Activated T-cell treated with anti-CD3 and anti-CD28 coated beads for 48 hours (primary cell): ENCODE results near the gene RNF19B.
"Not testable (repeated sequence)": the region's sequence is repeated elsewhere in the genome, so short reads cannot be mapped to it uniquely, and the experiment has no call there.

Source experiments
- DNase-seq: peaks from one replicate; pipeline ENCODE4 v3.0.0-alpha.2; 2020; ENCODE audit warnings: low read depth

The RNF19B gene

GRCh38 chr1:32964461-32965250 lies at the start of gene RNF19B:
RNF19B (minus strand) TSS chr1:32964809; CDS start chr1:32964685, 124 bp downstream.
- peak; percentile 97 for DNase-seq

DNA sequence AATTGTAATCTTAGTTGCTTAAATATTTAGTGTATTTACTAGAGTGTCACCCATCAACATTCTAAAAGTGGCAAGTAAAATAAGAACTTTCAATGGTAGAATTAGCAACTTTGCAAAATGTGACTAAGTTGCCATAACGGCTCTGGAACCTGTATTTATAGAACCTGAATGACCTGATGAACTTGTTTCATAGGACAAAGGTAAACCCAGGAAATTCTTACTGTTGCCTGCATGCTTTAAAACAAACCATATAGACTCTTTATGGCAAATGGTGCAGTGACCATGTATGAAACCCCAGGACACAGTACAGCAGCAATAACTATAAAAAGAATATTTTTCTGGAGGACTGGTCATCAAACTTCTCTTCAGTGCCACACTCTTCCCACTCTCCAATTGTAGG lies 49.2 kb upstream of the RNF19B start:
- no peak for DNase-seq

DNA sequence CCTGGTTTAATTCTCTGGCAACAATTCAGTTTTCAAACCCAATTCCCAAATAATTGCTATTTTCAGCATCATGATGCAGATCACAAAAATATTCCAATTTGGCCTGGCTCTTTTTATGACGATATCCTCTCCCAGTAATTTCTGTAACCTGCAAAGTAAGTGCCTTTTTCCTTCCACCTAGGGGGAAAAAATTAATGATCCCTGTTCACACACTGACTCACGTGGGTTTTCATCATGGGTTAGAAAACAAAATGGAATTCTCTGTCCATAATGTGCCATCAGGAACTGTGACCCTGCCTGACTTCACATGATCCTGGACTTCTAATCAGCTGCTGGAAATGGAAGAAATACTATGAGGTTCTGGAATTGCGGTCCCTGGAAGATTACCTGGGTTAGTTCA lies 47.6 kb upstream of the RNF19B start:
- DNase-seq: no peak

- DNase-seq: no peak
Measured at GRCh38 chr1:33010932-33011731, 46.5 kb upstream of the RNF19B start.

- no peak for DNase-seq
Measured at GRCh38 chr1:33009561-33009960, 45.0 kb upstream of the RNF19B start.

DNA sequence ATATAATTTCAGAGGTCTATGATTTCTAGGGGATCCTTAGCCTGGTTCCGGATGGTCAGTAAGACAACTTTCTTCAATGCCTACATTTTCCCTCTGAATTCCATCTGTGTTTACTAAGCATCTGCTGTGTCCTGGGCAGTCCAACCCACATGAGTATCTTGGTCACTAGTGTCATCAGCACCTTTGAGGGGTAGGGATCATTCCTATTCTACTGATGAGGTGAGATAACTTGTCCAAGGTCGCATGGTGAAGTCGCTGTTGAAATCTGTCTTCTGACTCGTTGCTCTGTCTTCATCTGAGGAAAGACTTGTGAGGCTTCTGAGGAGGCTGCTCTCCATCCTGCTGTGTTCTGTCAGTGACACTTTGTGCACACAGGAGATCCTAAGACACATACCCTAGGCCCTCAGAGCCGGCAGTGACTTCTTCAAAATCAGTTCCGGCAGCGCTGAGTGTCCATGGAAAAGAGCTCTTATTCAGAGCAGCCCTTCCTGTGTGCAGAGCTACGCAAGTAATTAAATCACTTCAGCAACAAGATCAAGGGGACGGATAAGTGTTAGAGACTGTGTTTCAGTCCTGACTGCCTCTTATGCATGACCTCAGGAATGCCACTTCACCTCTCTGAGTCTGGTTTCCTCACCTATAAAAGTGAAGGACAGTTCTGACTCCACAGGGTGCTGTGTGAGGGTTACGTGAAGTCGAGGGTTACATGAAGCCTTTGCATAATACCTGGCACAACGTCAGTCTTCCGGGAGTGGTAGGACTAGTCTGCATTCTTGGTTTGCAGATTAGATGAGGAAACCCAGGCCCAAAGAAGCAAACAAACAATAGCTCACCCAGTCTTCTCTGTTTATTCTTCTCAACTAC lies 43.7 kb upstream of the RNF19B start:
- DNase-seq: no peak

DNA sequence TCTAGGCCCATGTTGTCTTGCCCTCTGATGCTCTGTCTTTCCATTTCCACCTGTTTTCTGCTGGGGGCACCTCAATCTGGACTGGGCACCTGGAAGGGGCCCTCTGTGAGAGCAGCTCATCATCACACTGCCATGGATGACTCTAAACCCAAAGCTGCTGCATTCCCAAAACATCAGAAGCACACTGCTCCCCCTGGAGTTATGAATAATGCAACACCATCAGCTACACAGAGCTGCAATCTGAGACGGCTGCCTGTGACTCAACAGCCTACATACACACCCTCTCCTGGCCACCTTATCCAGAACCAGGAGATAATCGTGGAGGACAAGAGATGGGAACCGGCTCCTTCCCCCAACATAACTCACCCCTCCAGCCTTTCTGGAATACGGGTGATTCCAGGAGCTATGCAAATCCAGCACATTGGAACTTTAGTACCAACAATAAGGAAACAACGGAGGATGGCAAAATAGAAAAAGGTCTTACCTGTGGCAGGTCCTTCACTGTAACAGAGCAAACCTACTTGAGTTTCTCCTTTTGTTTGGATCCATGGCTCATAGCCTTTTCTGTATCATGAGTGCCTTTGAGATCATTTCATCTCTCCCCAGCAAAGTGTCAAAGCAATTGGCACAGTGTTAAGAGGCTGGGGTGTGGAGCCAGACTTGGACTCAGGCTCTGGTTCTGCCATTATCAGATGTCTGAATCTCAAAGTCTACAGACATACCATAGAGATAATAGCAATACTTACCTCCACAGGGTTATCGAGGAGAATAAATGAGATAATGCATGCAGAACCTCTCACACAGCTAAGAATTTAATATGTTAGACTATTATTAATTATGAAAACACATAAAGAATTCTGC lies 42.8 kb upstream of the RNF19B start:
- DNase-seq: no peak

GRCh38 chr1:33005838-33006421 lies 41.3 kb upstream of the RNF19B start:
- no peak for DNase-seq

GRCh38 chr1:33005117-33005837 lies 40.7 kb upstream of the RNF19B start:
- no peak for DNase-seq

- no peak for DNase-seq
Measured at GRCh38 chr1:33004613-33005012, 40.0 kb upstream of the RNF19B start.

- DNase-seq: no peak
Measured at GRCh38 chr1:33003657-33004056, 39.0 kb upstream of the RNF19B start.

GRCh38 chr1:33002006-33002405 lies 37.4 kb upstream of the RNF19B start:
- DNase-seq: no peak

- DNase-seq: no peak
Measured at GRCh38 chr1:33001282-33001681, 36.7 kb upstream of the RNF19B start.

DNA sequence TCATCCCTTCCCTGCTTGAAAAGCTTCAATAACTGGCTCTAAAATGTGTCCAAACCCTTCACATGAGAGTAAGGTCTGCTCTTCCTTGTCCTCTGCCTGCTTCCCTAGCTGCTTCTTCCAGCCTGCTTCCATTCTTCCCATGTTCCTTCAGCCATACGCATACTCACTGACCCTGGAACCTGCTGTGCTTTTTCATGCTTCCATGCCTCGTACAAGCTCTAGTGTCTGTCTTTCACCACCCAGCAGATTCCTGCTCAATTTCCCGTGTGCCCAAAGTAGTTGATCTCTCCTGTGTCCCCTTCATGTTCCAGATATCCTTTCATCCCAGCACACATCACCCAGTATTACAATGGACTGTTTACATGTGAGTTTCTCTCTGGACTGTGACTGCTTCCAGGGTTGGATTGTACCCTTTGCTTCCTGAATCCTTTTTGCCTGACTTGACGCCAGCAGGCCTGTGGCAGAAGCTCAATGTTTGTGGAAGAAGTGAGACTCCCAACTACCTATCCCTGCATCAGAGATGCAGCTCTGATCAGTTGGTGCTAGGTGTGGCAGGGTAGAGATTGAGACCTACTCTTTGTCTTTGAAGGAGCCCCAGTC lies 35.9 kb upstream of the RNF19B start:
- DNase-seq: no peak

- no peak for DNase-seq
Measured at GRCh38 chr1:32998997-32999396, 34.4 kb upstream of the RNF19B start.

- DNase-seq: no peak
Measured at GRCh38 chr1:32998064-32998463, 33.5 kb upstream of the RNF19B start.

GRCh38 chr1:32997381-32997891 lies 32.8 kb upstream of the RNF19B start:
- DNase-seq: no peak

- DNase-seq: not testable (repeated sequence)
Measured at GRCh38 chr1:32993324-32993636, 28.7 kb upstream of the RNF19B start.

DNA sequence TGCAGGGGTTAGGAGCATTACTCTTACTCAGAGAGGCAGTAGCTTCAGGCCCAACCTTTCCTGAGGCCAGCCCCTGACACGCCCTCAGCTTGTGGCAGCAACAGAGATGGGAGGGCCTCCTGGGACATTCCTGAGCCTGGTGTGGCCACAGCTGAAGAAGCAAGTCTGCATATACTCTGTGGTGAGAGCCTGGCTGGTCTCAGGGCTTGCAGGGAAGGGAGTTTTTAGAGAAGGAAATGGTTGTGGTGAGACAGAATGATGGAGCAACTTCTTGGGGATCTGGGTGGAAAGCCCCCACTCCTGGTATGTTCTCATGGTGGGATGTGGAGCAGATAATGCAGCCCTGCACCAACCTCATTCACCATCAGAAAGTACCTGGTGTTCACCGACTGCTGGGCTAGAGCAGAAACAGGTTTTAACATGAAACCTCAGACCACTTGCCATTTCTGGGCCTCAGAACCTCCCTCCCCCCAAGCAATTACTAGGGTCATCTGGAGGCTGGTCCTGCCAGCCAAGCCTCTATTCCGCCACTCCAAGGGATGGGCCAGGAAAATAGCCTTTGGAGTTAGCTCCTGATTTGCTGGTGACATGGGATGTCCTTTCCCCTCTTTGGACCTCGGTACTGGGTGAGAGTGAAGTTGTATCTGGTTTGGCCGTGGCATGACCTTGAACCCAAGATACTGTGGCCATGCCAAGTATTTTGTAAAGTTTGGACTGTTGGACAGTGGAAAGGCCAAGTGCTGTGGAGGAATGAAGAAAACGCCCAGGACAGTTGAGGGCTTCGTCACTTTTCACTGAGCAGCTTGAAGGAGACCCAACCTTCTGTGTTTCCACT lies 28.1 kb upstream of the RNF19B start:
- DNase-seq: peak; percentile 70
